ENCODE data around the gene RBM20.
A peak's percentile ranks its signal among the peaks of the same experiment; 100 is the strongest.

The RBM20 gene

GRCh38 chr10:110850099-110850498 lies 206.0 kb downstream of the RBM20 start:
- Histone ChIP-seq H3F3A (ENCODE audit: insufficient read depth, low read length) (peaks cover 10% of the 10 kb centered on the region), H3K27ac (ENCODE audit: low read length) (no peak overlapping the region), H3K36me3 (replicated peaks; ENCODE audit: insufficient read depth, low read length) (no peaks in the 10 kb centered on the region), H2AFZ (ENCODE audit: low read length) (no peak overlapping the region), H3K27me3 (replicated peaks; ENCODE audit: insufficient read depth, low read length) (no peaks in the 10 kb centered on the region), H4K20me1 (ENCODE audit: insufficient read depth, low read length) (no peaks in the 10 kb centered on the region), H3K4me1 (ENCODE audit: low read length) (peaks cover 55% of the 10 kb centered on the region), H3K9ac (ENCODE audit: low read length) (no peak overlapping the region), H3K9me2 (replicated peaks; ENCODE audit: insufficient read depth, low read length) (no peaks in the 10 kb centered on the region), H3K4me3 (ENCODE audit: low read length) (no peak overlapping the region), H3K79me2 (ENCODE audit: low read length) (no peaks in the 10 kb centered on the region), H3K4me2 (ENCODE audit: low read depth, low read length) (no peak overlapping the region), H3K9me3 (replicated peaks; ENCODE audit: insufficient read depth, low read length) (no peaks in the 10 kb centered on the region)
- DNase-seq = no peak
- TF ChIP-seq CTCF (IDR thresholded peaks at IDR 0.05; ENCODE audit: low read length) = no peak
- TF ChIP-seq EZH2phosphoT487 (IDR thresholded peaks at IDR 0.05; ENCODE audit: low read length) = no peak
- TF ChIP-seq EZH2 (optimal IDR thresholded peaks at IDR 0.05; ENCODE audit: low read depth, low read length) = no peak

- Histone ChIP-seq H3K4me3 (ENCODE audit: low read length) (no peak overlapping the region), H3K4me1 (ENCODE audit: low read length) (peaks cover 45% of the 10 kb centered on the region), H3F3A (ENCODE audit: insufficient read depth, low read length) (peaks cover 10% of the 10 kb centered on the region), H3K9ac (ENCODE audit: low read length) (no peak overlapping the region), H2AFZ (ENCODE audit: low read length) (no peak overlapping the region), H4K20me1 (ENCODE audit: insufficient read depth, low read length) (no peaks in the 10 kb centered on the region), H3K27me3 (replicated peaks; ENCODE audit: insufficient read depth, low read length) (no peaks in the 10 kb centered on the region), H3K27ac (ENCODE audit: low read length) (no peak overlapping the region), H3K4me2 (ENCODE audit: low read depth, low read length) (no peak overlapping the region), H3K79me2 (ENCODE audit: low read length) (no peaks in the 10 kb centered on the region), H3K9me2 (replicated peaks; ENCODE audit: insufficient read depth, low read length) (no peaks in the 10 kb centered on the region), H3K9me3 (replicated peaks; ENCODE audit: insufficient read depth, low read length) (no peaks in the 10 kb centered on the region), H3K36me3 (replicated peaks; ENCODE audit: insufficient read depth, low read length) (no peaks in the 10 kb centered on the region)
- no peak for TF ChIP-seq CTCF (IDR thresholded peaks at IDR 0.05; ENCODE audit: low read length)
- no peak for TF ChIP-seq EZH2phosphoT487 (IDR thresholded peaks at IDR 0.05; ENCODE audit: low read length)
- no peak for TF ChIP-seq EZH2 (optimal IDR thresholded peaks at IDR 0.05; ENCODE audit: low read depth, low read length)
- DNase-seq = no peak
Measured at GRCh38 chr10:110851020-110851612, 207.0 kb downstream of the RBM20 start.

- DNase-seq = peak; percentile 38
- no peaks in the 10 kb centered on the region for H3K9me3 ChIP-seq (replicated peaks; ENCODE audit: insufficient read depth, low read length)
- peak overlapping the region; percentile 7; the same call in 1 of the 2 replicates for H3K9ac ChIP-seq (ENCODE audit: low read length)
- no peaks in the 10 kb centered on the region for H3K79me2 ChIP-seq (ENCODE audit: low read length)
- H3F3A ChIP-seq (ENCODE audit: insufficient read depth, low read length) = peaks cover 11% of the 10 kb centered on the region
- H3K4me1 ChIP-seq (ENCODE audit: low read length) = peaks cover 44% of the 10 kb centered on the region
- no peaks in the 10 kb centered on the region for H3K9me2 ChIP-seq (replicated peaks; ENCODE audit: insufficient read depth, low read length)
- H3K4me2 ChIP-seq (ENCODE audit: low read depth, low read length) = peak overlapping the region; percentile 53
- no peaks in the 10 kb centered on the region for H3K27me3 ChIP-seq (replicated peaks; ENCODE audit: insufficient read depth, low read length)
- TF ChIP-seq EZH2 (optimal IDR thresholded peaks at IDR 0.05; ENCODE audit: low read depth, low read length) (no peak), CTCF (IDR thresholded peaks at IDR 0.05; ENCODE audit: low read length) (no peak), EZH2phosphoT487 (IDR thresholded peaks at IDR 0.05; ENCODE audit: low read length) (no peak)
- H3K4me3 ChIP-seq (ENCODE audit: low read length) = peak overlapping the region; percentile 17; the same call in 1 of the 2 replicates
- no peaks in the 10 kb centered on the region for H4K20me1 ChIP-seq (ENCODE audit: insufficient read depth, low read length)
- H2AFZ ChIP-seq (ENCODE audit: low read length) = peak overlapping the region; percentile 51
- no peaks in the 10 kb centered on the region for H3K36me3 ChIP-seq (replicated peaks; ENCODE audit: insufficient read depth, low read length)
- peak overlapping the region; percentile 38; the same call in 1 of the 2 replicates for H3K27ac ChIP-seq (ENCODE audit: low read length)
Measured at GRCh38 chr10:110852255-110852896, 208.2 kb downstream of the RBM20 start.

All from MM.1S (cell line).